Keratinocyte (primary cell): ENCODE data around the gene PROCR. TPM values are rescaled to one million over a fixed set of nuclear protein-coding genes. Genes with fewer than 3 reads are reported as not detected.

Experiments
- DNase-seq: peaks from one replicate; pipeline ENCODE4 v3.0.0-alpha.2; 2011; ENCODE audit warnings: low read depth, missing footprints, low spot score
- FAIRE-seq: peaks from 2 replicates; lab custom pipeline; 2011; peaks lifted over from hg19 to GRCh38; lab: Jason Lieb, UNC
- H2AFZ ChIP-seq: 2 replicates; pipeline ENCODE4 v1.6.0; 2012; ENCODE audit warnings: low read length, control low read depth, inconsistent platforms; ENCODE audit not compliant: control insufficient read depth
- H3K27ac ChIP-seq: 2 replicates; pipeline ENCODE4 v1.5.1; 2011; ENCODE audit warnings: low read length; ENCODE audit not compliant: control insufficient read depth, insufficient read depth
- H3K27me3 ChIP-seq: 3 replicates; pipeline ENCODE4 v1.6.0; 2011; ENCODE audit warnings: low read length; ENCODE audit not compliant: control insufficient read depth, insufficient read depth; ENCODE audit errors: extremely low read depth
- H3K36me3 ChIP-seq, 2 experiments: 2 replicates in 1 of 2; 3 replicates in 1 of 2; pipeline ENCODE4 v1.5.1; 2011; ENCODE audit warnings: low read length in 2 of 2, mild to moderate bottlenecking in 1 of 2; ENCODE audit not compliant: control insufficient read depth in 2 of 2, insufficient read depth in 2 of 2; ENCODE audit errors: extremely low read depth in 1 of 2
- H3K4me1 ChIP-seq: 3 replicates; pipeline ENCODE4 v1.5.1; 2011; ENCODE audit warnings: low read length; ENCODE audit not compliant: control insufficient read depth, insufficient read depth; ENCODE audit errors: extremely low read depth
- H3K4me2 ChIP-seq: 3 replicates; pipeline ENCODE4 v1.6.0; 2011; ENCODE audit warnings: low read depth, low read length; ENCODE audit not compliant: control insufficient read depth, insufficient read depth; ENCODE audit errors: extremely low read depth
- H3K4me3 ChIP-seq, 3 experiments: fragments of 200-600 bp in 1 of 3; sonication (generic) in 1 of 3; 2 replicates in 2 of 3; 3 replicates in 1 of 3; pipeline ENCODE4 v1.5.1; 2011 to 2016; ENCODE audit warnings: low read length in 3 of 3, mild to moderate bottlenecking in 3 of 3, control low read depth in 2 of 3, inconsistent platforms in 1 of 3, low read depth in 1 of 3, mixed read lengths in 1 of 3, mixed run types in 1 of 3, moderate library complexity in 1 of 3; ENCODE audit not compliant: control insufficient read depth in 2 of 3, insufficient read depth in 2 of 3; ENCODE audit errors: extremely low read depth in 1 of 3
- H3K79me2 ChIP-seq: 2 replicates; pipeline ENCODE4 v1.6.0; 2012; ENCODE audit warnings: low read length; ENCODE audit not compliant: control insufficient read depth, insufficient read depth
- H3K9ac ChIP-seq: 3 replicates; pipeline ENCODE4 v1.6.0; 2011; ENCODE audit warnings: low read length; ENCODE audit not compliant: control insufficient read depth, insufficient read depth; ENCODE audit errors: extremely low read depth
- H3K9me1 ChIP-seq: 3 replicates; pipeline ENCODE4 v1.6.0; 2011; ENCODE audit warnings: low read length; ENCODE audit not compliant: control insufficient read depth, insufficient read depth; ENCODE audit errors: extremely low read depth
- H3K9me3 ChIP-seq: 2 replicates; pipeline ENCODE4 v1.5.1; 2012; ENCODE audit warnings: low read depth, low read length; ENCODE audit not compliant: control insufficient read depth
- H4K20me1 ChIP-seq: 3 replicates; pipeline ENCODE4 v1.6.0; 2011; ENCODE audit warnings: low read length; ENCODE audit not compliant: control insufficient read depth, insufficient read depth; ENCODE audit errors: extremely low read depth
- EZH2 ChIP-seq: IDR thresholded peaks from one replicate; pipeline ENCODE4 v1.6.1; 2012; ENCODE audit warnings: inconsistent platforms, mild to moderate bottlenecking, low read length, moderate library complexity
- dilution Hi-C: fragments of 300-500 bp; cut with MboI; formaldehyde crosslinking; loops from one replicate; pipeline ENCODE4 v1.7.0; 2020; ENCODE audit warnings: low sequenced_read_pairs; ENCODE audit not compliant: extremely low pct_ligation_motif_present
- polyA plus RNA-seq, 5 experiments: library from polyadenylated mRNA; depleted of rRNA in 3 of 5; stranded (reverse) in 3 of 5; stranded (forward) in 1 of 5; unstranded in 1 of 5; fragments of >200 nt; gene quantifications; 1 replicate in 1 of 5; 2 replicates in 3 of 5; 3 replicates in 1 of 5; pipeline versions ENCODE4 v1.2.1 to v1.2.3, GENCODE V29; 2011 to 2012; ENCODE audit warnings: missing spikeins in 2 of 5, low read depth in 1 of 5, low replicate concordance in 1 of 5
- TF ChIP-seq, protein P1 (sequence below), 3 experiments: IDR thresholded peaks in 1 of 3; conservative IDR thresholded peaks in 1 of 3; optimal IDR thresholded peaks in 1 of 3; 2 replicates in 2 of 3; 3 replicates in 1 of 3; pipeline versions ENCODE3 to v1.5.1; 2011; ENCODE audit warnings: low read length in 3 of 3, mild to moderate bottlenecking in 3 of 3, moderate library complexity in 2 of 3, control low read depth in 1 of 3, inconsistent platforms in 1 of 3; ENCODE audit not compliant: insufficient read depth in 2 of 3; ENCODE audit errors: extremely low read depth in 1 of 3

PROCR gene
- polyA plus RNA-seq, 1 donor (not counting 4 experiments of a cell fraction or from before 2014, with no cell fraction given): 74.1 TPM

DNA sequence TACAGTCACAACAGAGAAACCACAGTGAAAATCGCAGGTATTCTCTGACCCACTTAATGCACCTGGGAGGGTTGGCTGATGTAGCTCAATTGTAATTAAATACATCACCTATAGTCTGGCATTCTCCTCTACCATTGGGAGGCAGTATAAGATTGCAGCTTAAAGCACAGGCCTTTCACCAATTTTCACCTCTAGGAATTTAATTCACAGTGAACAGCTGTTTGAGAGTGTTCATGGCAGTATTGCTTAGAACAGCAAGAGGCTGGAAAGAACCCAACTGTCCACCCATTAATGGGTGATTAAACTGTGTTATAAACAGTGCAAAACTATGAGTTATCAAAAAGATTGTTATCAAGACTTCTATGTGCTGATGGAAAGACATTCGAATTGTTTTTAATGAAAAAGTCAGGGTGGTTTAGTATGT lies 26.7 kb upstream of the PROCR start:
- H3K9ac ChIP-seq: no peak overlapping the region
- peaks cover 6 to 11% of the 10 kb centered on the region in 2 experiments for H3K36me3 ChIP-seq
- H3K9me3 ChIP-seq: no peaks in the 10 kb centered on the region
- no peak overlapping the region for H2AFZ ChIP-seq
- H3K27ac ChIP-seq: no peak overlapping the region
- no peaks in the 10 kb centered on the region for H3K9me1 ChIP-seq
- no peaks in the 10 kb centered on the region for H3K27me3 ChIP-seq
- H4K20me1 ChIP-seq: no peaks in the 10 kb centered on the region
- peaks cover 7% of the 10 kb centered on the region for H3K79me2 ChIP-seq
- TF ChIP-seq, protein P1, sequence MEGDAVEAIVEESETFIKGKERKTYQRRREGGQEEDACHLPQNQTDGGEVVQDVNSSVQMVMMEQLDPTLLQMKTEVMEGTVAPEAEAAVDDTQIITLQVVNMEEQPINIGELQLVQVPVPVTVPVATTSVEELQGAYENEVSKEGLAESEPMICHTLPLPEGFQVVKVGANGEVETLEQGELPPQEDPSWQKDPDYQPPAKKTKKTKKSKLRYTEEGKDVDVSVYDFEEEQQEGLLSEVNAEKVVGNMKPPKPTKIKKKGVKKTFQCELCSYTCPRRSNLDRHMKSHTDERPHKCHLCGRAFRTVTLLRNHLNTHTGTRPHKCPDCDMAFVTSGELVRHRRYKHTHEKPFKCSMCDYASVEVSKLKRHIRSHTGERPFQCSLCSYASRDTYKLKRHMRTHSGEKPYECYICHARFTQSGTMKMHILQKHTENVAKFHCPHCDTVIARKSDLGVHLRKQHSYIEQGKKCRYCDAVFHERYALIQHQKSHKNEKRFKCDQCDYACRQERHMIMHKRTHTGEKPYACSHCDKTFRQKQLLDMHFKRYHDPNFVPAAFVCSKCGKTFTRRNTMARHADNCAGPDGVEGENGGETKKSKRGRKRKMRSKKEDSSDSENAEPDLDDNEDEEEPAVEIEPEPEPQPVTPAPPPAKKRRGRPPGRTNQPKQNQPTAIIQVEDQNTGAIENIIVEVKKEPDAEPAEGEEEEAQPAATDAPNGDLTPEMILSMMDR (optimal IDR thresholded peaks at IDR 0.05 in 1 of 3, IDR thresholded peaks at IDR 0.05 in 1 of 3, conservative IDR thresholded peaks at IDR 0.05 in 1 of 3; ENCODE audit: extremely low read depth in 1 of 3, insufficient read depth in 2 of 3, low read length in 3 of 3): peak; percentile 45 to 94 (median 68)
- no peak for TF ChIP-seq EZH2
- dilution Hi-C loops: no loop called here
- H3K4me1 ChIP-seq: peaks cover 15% of the 10 kb centered on the region
- H3K4me3 ChIP-seq: no peak overlapping the region
- H3K4me2 ChIP-seq: peak overlapping the region; percentile 32
- DNase-seq (peak; percentile 40), FAIRE-seq (peak; percentile 84)

DNA sequence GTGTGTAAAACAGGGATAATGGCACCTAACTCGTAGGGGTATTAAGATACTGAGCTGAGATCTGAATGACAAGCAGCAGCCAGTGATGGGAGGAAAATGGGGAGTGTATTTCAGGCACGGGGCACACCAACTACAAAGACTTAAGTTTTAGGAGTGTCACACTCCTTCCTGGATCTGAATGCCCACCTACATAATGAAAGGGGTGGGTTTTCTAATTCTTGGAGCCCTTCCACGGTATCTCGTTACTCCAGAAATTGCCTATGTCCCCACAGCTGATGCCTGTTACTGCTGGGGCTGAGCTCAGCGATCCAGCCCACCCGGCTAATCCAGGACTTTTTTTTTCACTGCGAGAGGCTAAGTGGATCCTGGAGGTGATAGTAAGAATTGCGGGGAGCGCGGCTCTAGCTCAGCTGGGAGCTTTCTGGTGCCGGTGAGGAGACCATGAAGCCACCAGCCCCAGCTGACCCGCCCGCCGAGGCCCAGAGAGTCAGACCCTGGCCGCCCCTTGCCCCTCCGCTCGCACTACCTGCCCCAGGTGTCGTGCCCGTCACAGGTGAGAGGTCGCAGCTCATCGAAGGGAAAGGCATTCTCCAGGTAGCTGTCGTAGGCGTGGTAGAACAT lies 25.5 kb upstream of the PROCR start:
- Histone ChIP-seq H3K9me1 (no peaks in the 10 kb centered on the region), H3K27me3 (no peaks in the 10 kb centered on the region), H3K27ac (peak overlapping the region; percentile 94), H2AFZ (peak overlapping the region; percentile 98), H3K9ac (peak overlapping the region; percentile 86), H3K9me3 (no peaks in the 10 kb centered on the region), H4K20me1 (no peaks in the 10 kb centered on the region), H3K79me2 (peaks cover 7% of the 10 kb centered on the region), H3K4me1 (peaks cover 15% of the 10 kb centered on the region), H3K36me3 (peaks cover 4 to 9% of the 10 kb centered on the region in 2 experiments), H3K4me2 (peak overlapping the region; percentile 93), H3K4me3 (peak overlapping the region; percentile 62 to 98 (median 85))
- TF ChIP-seq EZH2: no peak
- TF ChIP-seq, protein P1 (optimal IDR thresholded peaks at IDR 0.05 in 1 of 3, IDR thresholded peaks at IDR 0.05 in 1 of 3, conservative IDR thresholded peaks at IDR 0.05 in 1 of 3; ENCODE audit: extremely low read depth in 1 of 3, insufficient read depth in 2 of 3, low read length in 3 of 3): peak in 1 of 3 experiments; percentile 8
- DNase-seq (no peak), FAIRE-seq (no peak)
- dilution Hi-C loops: no loop called here
